ENCODE results near the gene COMMD7.
"Not testable (repeated sequence)": the region's sequence is repeated elsewhere in the genome, so short reads cannot be mapped to it uniquely, and the experiment has no call there.

COMMD7 gene

GRCh38 chr20:32765230-32765875, 22.1 kb upstream of the COMMD7 start:
- not testable (repeated sequence) for DNase-seq

GRCh38 chr20:32764005-32764960, 21.0 kb upstream of the COMMD7 start:
- no peak for DNase-seq

DNA sequence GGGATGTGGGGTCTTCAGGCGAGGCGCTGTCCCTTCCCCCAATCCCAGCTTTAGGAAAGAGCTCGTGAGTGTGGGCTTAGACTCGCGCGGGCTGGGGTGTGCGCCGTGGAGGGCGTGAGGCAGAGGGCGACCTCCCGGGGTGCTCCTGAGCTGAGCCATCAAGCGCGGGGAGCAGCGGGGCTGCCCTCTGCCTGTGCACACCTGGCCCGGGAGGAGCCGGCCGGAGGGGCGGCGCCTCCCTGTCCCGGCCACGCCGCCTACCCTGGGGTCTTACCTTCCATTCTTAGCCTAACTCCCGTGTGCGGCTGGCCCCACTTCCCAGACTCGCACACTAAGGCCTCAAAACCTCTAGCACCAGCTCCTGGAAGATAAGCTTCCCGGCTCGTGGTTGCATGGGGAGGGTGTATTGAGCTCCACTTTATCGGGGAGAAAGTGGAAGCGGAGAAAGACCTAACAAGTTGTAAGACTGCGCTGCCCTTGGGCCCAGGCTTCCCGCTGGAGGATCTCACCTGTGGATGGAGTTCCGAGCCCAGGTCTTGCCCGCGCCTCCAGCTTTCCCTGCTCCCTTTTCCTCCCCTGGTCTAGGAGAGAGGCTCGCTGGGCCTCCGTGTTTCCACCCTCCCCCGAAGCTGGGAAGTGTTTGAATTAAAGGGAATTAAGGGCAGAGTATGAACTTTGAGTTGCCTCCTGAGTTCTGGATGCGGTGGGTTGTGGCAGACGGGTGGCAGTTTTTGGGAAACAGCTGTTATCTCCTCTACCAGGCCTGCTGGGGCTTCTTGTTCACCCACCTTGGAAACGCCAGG, 20.1 kb upstream of the COMMD7 start:
- no peak for DNase-seq

DNA sequence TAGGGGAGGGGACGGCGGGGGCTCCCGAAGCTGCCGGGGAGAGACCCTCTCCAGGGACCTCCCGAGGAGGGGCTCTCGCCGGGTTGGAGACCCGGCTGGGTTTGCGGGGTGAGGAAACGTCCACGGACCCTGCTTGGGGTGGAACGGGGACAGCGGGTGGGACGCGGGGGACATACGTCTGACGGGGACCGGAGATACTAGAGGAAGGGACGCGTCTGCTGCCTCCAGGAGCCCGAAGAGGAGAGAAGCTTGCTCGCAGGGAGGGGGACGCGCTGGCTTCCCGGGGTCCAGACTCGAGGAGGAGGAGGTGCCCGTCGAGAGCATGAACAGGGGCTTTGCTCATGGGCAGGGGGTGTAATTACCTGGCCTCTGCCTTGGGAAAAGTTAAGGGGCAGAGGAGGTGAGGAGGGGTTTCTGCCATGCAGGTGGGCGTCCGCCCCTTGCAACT, 19.5 kb upstream of the COMMD7 start:
- DNase-seq: peak; percentile 23

DNA sequence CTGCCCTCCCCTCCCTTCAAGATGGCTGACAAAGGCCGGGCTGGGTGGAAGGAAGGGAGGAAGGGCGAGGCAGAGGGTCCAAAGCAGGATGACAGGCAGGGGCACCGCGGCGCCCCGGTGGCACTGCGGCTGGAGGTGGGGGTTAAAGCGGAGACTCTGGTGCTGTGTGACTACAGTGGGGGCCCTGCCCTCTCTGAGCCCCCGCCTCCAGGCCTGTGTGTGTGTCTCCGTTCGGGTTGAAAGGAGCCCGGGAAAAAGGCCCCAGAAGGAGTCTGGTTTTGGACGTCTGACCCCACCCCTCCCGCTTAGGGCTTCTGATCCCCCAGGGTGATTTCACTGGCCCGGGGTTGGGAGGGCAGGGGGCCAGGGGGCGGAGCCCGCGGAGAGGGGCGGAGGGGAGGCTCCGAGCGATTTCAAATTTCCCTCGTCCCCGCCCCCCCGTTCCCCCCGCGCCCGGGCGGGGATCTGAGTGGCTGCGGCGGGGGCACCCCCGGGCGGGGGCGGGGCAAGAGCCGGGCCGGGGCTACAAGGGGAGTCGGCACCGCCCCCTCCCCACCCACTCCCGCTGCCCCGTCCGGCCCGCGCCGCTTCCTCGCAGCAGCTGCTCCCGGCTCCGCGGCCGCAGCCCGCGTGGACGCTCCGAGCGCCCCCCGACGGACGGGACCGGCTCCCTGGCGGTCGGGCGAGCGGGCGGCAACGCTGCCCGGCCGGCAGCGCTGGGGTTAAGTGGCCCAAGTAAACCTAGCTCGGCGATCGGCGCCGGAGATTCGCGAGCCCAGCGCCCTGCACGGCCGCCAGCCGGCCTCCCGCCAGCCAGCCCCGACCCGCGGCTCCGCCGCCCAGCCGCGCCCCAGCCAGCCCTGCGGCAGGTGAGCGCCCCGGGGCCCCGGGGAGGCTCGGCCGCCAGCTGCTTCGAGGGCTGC, 18.8 kb upstream of the COMMD7 start, which contains the start of gene DNMT3B:
Gene DNMT3B, plus strand, starts transcription at position 555 of the 923 bp plus-strand sequence. CDS start 17,939 bp downstream, outside the sequence.
- peak; percentile 52 for DNase-seq

GRCh38 chr20:32761417-32761830, 18.2 kb upstream of the COMMD7 start:
- DNase-seq: no peak

DNA sequence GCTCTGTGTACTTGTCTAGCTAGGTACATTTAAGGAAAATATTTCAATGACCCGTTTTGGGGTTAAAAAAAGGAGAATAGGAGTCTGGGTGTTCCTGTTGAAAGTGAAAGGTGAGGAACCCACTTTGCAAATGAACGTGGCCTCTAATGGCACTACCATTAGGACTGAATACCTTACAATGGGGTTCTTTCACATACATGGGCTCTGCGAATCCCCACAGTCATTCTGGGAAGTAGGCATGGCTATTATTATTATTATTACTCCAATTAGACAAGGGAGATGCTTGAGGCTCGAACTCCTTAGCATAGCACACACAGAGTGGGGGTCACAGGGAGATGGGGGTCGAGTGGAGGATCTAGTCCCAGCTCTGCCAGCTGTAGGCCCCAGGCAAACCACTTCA, 12.9 kb upstream of the COMMD7 start:
- DNase-seq: no peak

GRCh38 chr20:32753731-32754130, 10.5 kb upstream of the COMMD7 start:
- DNase-seq: no peak

DNA sequence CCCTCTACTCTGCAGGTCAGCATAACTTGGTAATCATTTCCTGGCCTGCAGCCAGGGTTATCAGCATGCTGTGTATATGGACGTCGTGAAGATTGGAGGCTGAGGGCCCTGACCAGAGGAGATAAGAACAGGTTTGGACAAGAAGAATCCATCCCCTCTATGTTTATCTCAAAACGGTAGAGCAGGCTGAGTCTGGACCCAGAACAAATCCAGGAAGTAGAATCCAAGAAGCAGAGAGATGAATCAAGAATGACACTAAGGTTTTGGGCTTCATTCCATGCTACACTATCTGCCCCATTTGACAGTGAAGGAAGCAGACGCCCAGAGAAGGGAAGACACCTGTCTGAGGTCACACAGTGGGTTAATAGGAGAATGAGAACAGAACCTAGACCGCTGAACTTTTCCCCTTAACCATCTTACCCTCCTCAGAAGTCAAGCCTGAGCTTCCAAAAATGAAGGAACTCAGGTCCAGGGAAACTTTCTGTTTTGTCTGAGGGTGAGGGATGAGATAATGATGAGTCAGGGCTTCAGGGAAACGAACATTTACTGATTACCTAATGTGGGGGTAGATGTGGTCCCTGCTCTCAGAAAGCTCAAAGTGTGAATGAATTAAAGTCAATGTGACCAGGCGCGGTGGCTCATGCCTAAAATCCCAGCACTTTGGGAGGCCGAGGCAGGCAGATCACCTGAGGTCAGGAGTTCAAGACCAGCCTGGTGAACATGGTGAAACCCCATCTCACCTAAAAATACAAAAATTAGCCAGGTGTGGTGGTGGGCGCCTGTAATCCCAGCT, 9.4 kb upstream of the COMMD7 start:
- no peak for DNase-seq

DNA sequence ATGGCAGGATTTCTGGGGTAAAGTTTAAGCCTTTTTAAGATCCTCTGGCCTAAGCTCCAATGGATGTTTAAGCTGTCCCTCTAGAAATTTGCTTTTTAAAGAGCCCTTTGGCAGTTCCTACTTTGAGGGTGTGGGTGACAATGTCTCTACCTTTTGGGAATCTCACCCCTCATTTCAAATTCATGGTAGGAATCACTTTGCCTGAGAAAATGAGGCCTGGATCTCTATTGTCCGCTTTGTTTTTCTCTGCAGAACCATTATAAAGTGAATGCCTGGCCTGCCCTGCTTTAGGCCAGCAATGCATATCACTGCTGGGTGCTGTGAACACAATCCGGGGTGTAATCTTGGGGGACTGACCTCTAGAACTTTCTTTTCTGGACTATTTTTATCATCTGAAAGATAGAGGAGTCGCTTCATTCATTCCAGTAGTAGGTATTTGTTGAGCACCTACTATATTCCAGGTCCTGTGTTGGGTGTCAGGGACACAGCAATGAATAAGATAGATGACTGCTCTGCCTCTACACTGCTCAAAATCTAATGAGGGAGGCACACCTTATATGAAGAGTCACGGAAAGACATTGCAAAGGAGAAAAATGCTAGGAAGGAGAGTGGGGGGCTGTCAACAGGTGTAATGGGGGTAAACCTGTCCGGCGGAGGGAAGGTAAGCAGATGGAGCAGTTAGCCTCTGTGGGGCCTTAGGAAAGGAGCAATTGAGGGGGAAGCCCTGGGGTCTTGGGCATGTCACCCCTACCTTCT, 8.6 kb upstream of the COMMD7 start:
- no peak for DNase-seq

DNA sequence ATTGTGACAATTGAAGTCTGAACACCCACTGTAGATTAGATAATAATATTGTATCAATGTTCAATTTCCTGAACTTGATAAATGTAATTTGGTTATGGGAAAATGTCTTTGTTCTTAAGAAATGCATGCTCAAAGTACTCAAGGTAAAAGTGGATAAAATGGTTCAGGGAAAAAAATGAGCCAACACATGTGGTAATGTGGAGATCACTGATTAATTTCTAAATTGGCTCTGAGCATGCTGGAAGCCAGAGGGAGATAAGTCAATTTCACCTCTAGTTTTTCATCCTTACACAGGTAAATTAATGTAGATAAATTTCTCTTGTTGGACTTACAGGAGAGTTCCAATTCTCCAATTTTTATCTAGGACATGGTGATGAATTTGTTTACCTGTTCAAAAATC, 8.0 kb upstream of the COMMD7 start:
- no peak for DNase-seq

- DNase-seq: no peak
Measured at GRCh38 chr20:32749914-32750637, 6.8 kb upstream of the COMMD7 start.

GRCh38 chr20:32742322-32743236, 688 bp downstream of the COMMD7 start:
- DNase-seq: no peak

- no peak for DNase-seq
Measured at GRCh38 chr20:32741151-32741550, 2.1 kb downstream of the COMMD7 start.

DNA sequence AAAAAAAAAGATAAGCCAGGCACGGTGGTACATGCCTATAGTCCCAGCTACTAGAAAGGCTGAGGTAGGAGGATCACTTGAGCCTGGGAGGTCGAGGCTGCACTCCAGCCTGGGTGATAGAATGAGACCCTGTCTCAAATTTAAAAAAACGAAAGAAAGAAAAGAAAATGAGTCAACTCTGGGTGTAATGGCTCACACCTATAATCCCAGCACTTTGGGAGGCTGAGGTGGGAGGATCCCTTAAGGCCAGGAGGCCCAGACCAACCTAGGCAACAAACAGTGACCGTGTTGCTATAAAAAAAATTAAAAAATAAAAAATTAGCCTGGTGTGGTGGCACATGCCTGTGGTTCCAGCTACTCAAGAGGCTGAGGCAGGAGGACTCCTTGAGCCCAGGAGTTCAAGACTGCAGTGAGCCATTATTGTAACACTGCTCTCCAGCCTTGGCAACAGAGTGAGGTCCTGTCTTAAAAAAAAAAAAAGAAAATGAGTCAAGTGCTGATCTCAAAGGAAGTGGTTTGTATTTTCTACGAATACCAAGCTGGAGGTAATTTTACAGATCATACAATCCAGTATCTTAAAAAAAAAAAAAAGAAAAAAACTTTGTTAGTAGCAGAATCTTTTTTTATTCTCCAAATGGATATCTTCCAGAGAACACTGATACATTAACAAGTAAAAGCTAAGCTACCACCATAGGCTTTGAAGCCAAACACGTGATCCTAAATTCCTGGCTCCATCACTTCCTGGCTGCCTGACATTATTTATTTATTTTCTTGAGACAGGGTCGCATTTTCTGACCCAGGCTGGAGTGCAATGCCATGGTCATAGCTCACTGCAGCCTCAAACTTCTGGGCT, 5.7 kb downstream of the COMMD7 start:
- peak; percentile 74 for DNase-seq

GRCh38 chr20:32731882-32732266, 11.4 kb downstream of the COMMD7 start:
- DNase-seq: no peak

- DNase-seq: not testable (repeated sequence)
Measured at GRCh38 chr20:32729334-32729733, 13.9 kb downstream of the COMMD7 start.

Data from central memory CD4-positive, alpha-beta T cell (primary cell).